LHCN-M2 (cell line): ENCODE measurements around the gene RRP15. TPM values are rescaled to one million over a fixed set of nuclear protein-coding genes. Genes with fewer than 3 reads are reported as not detected.
A peak's percentile ranks its signal among the peaks of the same experiment; 100 is the strongest.

ENCODE experiments used
- DNase-seq: peaks from one replicate; pipeline ENCODE4 v3.0.0-alpha.2; 2012; ENCODE audit warnings: low read depth
- polyA plus RNA-seq: library from polyadenylated mRNA; unstranded; fragments of >200 nt; gene quantifications from one replicate; pipeline ENCODE4 v1.2.1, GENCODE V29; 2012; ENCODE audit warnings: missing spikeins
- total RNA-seq: library from RNA; depleted of rRNA; stranded (reverse); fragments of >200 nt; gene quantifications from 2 replicates; pipeline ENCODE4 v1.2.3, GENCODE V29; 2014; rRNA removed

The RRP15 gene, protein sequence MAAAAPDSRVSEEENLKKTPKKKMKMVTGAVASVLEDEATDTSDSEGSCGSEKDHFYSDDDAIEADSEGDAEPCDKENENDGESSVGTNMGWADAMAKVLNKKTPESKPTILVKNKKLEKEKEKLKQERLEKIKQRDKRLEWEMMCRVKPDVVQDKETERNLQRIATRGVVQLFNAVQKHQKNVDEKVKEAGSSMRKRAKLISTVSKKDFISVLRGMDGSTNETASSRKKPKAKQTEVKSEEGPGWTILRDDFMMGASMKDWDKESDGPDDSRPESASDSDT
- total RNA-seq = 8.2 and 8.9 TPM in 2 replicates
- 8.6 TPM for polyA plus RNA-seq

GRCh38 chr1:218284917-218285635, at the start of gene RRP15:
TSS of gene RRP15 (plus strand) at chr1:218285293. CDS start at chr1:218285317, 24 bp downstream.
- peak; percentile 84 for DNase-seq

DNA sequence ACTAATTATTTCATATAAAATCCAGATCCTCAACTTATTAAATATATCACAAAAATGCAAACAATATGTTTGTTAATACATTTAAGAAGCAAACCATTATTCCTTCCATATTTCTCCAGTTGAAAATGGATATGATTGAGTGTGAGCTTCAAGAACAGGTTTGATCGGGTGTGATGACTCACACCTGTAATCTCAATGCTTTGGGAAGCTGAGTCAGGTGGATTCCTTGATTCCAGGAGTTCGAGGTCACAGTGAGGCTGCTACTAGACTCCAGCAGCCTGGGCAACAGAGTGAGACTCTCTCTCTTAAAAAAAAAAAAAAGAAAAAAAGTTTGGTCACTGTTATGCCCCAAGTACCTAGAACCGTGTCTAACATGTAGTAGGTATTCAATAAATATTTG, 42.9 kb upstream of the RRP15 start:
- DNase-seq = no peak

DNA sequence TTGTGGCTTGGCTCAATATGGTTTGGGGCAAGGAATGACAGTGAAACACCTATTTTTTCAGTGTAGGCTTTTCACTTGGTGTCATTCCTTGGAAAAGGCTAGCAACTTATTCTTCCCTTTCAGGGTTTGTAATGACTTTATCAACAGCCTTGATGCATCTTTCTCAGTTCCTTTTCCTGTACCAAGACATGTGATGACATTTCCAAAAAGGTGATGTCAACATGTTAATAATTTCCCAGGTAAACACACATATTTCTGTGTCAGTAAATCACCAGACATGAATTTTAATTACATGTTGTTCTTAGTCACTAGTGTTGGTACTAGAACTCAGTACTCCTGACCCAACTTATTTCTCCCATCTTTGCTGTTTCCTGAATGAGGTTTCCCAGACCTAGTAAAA, 37.8 kb upstream of the RRP15 start:
- no peak for DNase-seq

- DNase-seq = no peak
These were observed 35.6 kb upstream of the RRP15 start for GRCh38 chr1:218249338-218250140.

GRCh38 chr1:218250492-218250891, 34.6 kb upstream of the RRP15 start:
- no peak for DNase-seq

DNA sequence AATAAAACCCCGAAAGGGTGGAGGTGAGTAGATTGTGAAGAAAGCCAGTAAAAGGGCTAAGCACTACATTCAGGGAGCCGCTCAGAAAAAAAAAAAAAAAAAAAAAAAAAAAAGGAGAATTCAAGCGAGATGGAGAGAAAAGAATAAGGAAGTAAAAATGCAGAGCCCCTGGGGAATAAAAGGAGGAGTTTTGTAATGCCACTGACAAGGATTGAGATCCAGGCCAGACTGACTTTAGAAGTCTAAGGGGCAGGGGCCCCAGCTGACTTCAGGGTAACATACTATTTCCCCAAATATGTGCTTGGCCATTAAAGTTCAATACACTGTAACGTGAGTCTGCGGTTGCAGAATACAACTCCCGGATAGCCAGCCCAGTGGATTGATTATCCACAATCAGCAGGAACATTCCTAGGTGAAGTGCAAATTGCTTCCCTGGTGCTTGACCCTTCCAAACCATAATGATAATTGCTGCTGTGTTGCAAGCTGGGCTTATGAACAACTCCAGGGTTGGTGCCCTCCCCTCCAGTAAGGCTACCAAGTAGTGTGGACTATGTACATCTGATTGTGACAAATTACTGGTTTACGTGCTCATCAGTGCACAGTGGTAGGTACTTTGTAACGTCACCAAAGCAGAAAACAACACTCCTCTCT, 30.7 kb upstream of the RRP15 start:
- DNase-seq = no peak

GRCh38 chr1:218255090-218255489, 30.0 kb upstream of the RRP15 start:
- no peak for DNase-seq

DNA sequence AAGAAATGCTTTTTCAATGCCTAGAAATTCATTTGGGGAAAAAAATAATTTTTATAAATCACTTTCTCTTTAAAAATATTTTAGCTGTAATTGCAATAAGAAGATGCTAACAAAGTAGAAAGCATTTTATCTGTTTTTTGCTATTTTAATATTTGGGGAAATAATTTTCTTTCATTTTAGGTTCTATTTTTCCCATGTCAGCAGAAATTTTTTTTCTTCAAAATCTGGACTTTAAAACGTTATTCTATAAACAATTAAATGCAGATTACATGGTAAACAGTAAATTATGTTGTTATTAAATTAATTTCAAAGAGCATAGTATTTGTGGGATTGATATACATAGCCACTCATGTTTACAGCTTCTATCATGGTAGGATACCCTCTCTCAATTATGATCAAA, 27.7 kb upstream of the RRP15 start:
- DNase-seq = no peak

DNA sequence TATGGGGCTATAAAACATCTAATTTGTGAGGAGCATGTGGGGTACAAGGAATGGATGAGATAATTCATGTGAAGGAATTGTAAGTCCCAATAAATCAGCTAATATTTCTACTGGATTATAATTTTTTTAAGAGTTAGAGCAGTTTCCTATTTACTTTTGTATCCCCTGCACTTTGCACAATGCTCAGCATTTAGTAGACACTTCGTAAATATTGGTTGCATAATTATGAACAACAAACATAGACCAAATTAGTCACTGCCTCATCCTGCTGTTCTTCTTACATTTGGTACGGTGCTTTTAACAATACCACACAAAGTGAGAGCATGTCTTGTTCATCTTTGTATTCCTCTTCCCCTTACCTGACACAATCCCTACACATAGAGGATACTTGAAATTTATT, 27.1 kb upstream of the RRP15 start:
- DNase-seq = no peak

DNA sequence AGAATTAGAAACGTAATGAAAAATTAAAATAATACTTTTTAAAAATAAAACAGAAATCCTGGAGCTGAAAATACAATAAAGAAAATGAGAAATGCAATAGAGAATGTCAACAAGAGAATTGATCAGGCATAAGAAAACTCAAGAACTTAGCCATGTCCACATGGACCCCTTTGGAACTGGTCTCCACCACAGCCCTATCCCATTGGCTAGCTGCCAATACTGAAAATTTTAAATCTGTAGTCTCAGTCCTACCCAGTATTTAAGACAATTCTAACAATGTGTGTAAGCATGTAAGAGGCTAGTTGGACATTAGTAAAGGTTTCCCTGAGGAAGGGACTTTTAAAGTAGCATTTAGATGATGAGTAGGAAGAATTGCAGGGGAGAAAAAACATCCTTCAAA, 25.8 kb upstream of the RRP15 start:
- DNase-seq = no peak

GRCh38 chr1:218259800-218260199, 25.3 kb upstream of the RRP15 start:
- DNase-seq = no peak

DNA sequence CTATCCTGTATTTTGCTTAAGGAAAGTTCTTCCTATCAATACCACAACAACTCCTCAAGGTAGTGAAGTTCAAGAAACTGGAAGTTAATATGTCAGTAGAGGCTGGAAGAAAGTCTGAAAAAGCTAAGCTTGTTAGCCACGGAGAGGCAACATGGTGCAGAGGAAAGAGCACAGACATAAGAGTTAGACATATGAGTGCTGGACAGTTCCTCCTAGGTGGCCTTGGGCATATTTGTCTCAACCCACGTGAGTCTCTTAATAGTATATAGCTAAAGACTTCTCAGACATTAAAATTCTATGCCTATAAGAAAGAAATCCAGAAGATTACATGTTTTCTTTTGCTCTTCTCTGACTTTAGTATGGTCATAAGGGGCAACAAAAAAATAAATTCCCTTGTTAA, 22.8 kb upstream of the RRP15 start:
- no peak for DNase-seq

- DNase-seq = peak; percentile 42
These were observed 18.7 kb upstream of the RRP15 start for GRCh38 chr1:218266356-218266755.

GRCh38 chr1:218272366-218272765, 12.7 kb upstream of the RRP15 start:
- DNase-seq = no peak

DNA sequence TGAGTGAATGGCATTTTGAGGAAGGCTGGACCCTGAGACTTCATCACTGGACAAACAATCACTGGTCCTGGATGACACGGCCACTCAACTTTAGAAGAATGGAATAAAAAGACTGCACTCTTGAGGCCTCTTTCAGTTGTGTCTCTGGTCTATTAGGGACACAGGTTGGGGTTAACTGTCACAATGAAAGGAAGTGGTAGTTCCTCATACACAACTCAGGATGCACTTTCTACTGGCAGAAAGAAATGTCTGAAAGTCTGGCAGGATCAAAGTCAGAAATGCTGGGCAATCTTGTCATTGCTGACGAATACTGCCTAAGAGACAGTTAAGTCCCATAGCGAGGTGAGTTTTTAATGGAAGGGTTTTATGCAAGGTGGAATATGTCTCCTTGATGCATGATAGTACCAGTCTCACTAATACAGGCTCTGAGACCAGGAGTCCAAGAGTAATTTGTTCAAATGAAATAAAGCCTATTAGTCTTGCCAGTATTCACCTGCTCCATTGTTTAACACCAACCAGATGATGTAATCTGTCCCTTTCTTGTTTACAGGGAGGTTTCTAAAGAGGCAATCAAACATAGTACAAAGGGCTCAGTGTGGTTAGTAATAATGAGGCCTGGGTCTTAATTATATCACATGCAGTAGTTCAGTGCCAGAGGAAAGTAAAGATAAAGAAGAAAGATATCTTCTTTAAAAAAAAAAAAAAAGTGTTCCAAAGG, 11.2 kb upstream of the RRP15 start:
- DNase-seq = no peak

GRCh38 chr1:218274511-218274910, 10.6 kb upstream of the RRP15 start:
- DNase-seq = no peak

GRCh38 chr1:218275823-218276222, 9.3 kb upstream of the RRP15 start:
- DNase-seq = no peak

DNA sequence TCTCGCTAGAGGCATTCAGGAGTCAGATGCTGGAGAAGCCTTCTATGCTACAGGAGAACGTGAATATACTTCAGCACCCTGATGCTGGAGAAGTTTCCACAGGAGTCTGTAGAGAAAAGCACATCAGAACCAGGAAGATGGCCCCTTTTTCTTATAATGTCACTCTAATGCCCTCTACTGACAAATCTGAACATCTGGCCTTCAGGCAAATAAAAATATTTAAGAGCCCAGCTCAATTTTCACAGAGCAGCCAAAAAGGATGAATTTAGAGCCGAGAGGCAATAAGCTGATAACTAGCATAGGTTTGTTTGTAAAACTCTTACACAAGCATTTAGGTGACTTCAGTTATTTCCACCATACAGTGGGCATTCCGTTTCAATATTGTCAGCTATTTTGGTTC, 3.8 kb upstream of the RRP15 start:
- peak; percentile 4 for DNase-seq

DNA sequence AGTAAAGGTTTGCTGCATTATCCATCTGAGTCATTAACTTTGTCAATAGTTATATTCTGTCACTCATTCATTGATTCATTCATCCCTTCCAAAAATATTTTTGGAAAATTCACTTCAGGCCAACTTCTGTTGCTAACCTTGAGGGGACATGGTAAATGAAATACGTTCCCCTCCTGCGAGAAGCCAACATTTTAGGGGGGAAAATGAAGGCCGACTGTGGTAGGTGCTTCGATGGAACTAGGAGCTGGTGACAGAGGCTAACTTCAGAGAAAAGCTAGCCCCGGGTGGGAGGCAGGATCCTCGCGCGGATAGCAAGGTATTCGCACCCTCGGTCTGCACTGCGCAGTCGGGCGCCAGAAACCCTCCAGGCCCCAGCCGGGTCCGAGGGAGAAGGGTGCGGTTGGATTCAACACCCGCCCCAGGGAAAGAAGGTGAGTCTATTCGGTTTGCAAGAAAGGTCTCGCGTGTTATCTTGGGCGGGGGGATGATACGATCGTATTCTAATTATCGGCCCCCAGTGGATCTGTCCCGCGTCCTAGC, 646 bp upstream of the RRP15 start:
- peak; percentile 8 for DNase-seq

GRCh38 chr1:218292515-218292914, 7.4 kb downstream of the RRP15 start:
- DNase-seq = no peak

DNA sequence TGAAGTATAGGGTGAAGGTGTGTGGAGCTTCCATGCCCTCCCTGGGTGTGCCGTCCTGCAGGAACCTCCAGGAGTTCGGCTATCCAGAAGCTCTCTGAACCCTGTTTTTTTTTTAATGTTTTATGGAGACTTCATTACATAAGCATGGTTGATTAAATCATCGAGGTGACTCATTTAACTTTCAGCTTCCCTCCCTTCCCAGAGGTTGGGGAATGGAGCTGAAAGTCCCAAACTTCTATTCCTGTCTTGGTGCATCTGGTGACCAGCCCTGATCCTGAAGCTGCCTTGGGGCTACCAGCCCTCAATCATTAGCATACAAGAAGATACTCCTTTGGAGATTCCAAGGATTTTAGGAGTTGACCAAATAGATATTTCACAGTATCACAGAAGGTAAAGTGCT, 9.5 kb downstream of the RRP15 start:
- DNase-seq = peak; percentile 21
